NOMO-1 treated with dmso at 0.1 percent for 144 hours (cell line): ENCODE data around the gene WDR17.
"Not testable (repeated sequence)": the region's sequence is repeated elsewhere in the genome, so short reads cannot be mapped to it uniquely, and the experiment has no call there.

Experiments used
- DNase-seq: peaks from one replicate; lab custom pipeline; 2025; ENCODE audit not compliant: unreplicated experiment; lab: John Stamatoyannopoulos, UW

WDR17 gene

GRCh38 chr4:176189891-176190795, 124.5 kb downstream of the WDR17 start:
- DNase-seq, result no peak

DNA sequence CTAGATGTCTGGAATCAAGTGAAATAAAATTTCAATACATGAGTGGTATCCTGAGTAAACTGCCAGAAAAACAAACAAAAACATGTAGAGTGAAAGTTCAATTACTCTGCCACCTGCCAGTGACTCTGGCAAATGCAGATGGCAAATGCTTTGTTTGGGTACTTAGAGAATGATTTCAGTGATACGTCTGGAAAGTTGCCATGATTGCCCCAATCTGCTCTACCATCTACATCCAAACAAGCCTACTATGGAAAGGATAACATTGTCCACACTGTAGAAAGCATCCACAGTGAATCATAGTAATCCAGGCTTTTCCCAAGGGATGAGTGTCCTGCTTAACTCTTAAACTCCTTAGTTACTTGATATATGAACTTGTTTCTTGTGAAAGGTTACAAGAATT, 126.3 kb downstream of the WDR17 start:
- no peak for DNase-seq

GRCh38 chr4:176193126-176193525, 127.5 kb downstream of the WDR17 start:
- DNase-seq, result no peak

DNA sequence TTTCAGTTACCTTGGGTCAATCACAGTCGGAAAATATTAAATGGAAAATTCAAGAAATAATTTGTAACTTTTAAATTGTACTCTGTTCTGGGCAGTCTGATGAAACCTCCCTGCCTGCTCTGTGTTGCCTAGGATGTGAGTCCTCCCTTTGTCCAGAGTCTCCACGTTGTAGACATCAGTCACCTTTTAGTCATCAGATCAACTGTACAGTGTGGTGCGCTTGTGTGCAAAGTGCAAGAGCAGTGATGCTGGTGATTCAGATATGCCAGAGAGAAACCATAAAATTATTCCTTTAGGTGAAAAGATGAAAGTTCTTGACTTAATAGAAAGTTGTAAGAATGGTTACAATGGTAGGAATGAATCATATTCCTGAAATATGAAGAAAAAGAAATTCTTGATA, 128.3 kb downstream of the WDR17 start:
- DNase-seq, result no peak

DNA sequence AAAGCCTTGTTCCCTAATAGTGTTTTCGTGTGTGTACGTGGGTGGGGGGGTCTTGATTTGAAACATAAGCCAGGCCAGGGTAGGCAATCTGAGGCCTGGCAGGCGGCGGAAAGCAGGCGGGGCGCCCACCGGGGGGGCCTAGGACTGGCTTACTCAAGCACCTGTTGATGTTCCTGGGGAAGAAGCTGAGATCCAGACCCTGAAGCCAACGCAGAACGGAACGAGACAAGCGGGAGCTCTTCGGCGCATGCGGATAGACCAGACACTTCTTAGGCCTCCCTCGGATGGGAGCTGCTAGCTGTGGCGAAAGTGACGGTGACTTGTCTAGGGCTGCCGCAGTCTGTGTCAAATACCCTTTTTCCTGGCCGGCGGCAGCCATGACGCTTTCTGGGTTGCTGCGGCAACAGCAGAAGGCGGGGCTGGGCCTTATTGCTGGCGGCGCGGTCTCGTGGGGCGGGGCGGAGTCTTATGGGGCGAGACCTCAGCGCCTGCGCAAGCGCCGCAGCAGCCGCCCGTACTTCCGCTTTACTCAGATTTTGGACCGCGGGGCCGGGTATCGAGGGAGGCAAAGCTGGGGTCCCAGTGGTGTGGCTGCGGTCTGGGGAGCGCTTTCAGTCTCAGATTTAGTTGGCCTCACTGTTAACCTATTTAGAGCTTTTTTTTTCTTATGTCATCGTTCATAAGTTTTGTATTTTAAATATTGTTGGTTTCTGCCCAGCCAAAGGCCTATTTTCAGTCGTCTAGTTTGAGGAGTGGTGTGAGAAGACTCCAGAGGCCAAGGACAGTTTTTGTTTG, 129.7 kb downstream of the WDR17 start, which contains the start of gene SPATA4:
TSS of gene SPATA4 (minus strand) at position 402 of the 795 bp plus-strand sequence. CDS start at position 379, 23 bp downstream.
- peak; percentile 89 for DNase-seq

GRCh38 chr4:176198316-176198903, 132.8 kb downstream of the WDR17 start:
- DNase-seq, result no peak

DNA sequence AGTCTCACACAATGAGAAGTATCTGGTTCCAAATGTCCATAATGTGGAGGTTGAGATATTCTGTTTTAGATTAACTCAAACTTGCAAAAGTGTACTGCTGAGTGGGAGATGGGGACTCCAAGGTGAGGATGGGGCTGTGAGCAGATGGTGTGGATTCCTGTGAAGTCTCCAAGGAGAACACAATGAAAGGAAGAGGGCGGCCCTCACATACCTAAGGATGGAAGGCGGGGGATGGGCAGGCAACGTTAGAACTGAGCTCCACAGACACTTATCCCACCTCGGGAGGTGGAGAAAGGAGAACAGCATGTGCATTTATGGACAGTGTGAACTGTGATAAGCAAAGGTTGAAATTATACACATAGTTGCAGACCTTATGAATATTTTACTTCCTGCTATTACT, 139.7 kb downstream of the WDR17 start:
- no peak for DNase-seq

DNA sequence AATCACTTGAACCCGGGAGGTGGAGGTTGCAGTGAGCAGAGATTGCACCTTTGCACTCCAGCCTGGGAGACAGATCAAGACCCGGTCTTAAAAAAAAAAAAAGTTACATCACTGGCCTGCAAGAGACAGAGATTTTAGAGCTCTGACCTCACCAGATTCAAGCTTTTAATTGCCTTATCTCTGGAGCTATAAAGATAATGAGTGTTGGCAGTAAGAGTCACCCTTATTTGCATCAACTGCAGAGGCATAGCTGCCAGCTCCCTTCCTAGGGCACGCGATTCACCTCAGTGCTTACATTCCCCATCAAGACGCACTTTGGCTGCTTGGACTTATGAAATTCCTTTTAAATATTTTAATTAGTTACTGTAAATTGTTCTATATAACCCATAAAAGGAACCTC, 142.2 kb downstream of the WDR17 start:
- no peak for DNase-seq

DNA sequence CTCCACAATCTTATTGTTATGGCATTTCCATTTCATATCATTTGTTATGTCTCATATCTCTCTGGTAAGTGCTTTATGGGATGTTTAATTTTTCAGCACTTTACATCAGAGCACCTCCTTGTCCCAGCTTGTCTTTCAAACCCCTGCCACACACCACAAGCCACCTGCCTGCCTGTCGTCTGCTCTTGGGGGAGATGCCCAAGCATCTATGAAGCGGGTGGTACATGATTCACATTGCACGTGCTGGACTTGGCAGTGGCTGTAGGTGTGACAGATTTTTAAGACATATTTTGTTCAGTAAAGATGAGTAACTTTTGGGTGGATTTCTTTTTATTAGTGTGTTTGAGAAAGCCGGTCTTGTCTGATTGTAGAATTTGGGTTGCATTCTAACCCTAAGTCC, 143.9 kb downstream of the WDR17 start:
- DNase-seq, result no peak

DNA sequence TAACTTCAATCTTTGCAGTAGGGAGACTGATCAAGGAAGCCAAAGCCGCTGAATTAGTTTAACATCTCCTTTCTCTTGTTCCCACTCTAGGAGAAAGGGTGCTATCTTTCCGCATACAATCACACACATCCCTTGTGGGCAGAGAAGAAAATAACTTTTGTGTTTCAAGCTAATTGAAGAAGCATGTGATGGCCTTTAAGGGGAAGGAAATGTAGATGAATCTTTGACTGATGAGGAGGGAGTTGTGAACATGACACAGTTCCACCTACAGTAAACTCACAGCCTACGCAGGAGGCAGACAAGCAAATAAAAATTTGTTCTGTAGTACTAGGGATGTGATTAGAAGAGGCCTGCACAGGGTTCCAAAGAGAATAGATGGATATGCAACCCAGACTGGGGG, 144.5 kb downstream of the WDR17 start:
- DNase-seq, result no peak

- no peak for DNase-seq
Observed at GRCh38 chr4:176210579-176211296, 145.1 kb downstream of the WDR17 start.

DNA sequence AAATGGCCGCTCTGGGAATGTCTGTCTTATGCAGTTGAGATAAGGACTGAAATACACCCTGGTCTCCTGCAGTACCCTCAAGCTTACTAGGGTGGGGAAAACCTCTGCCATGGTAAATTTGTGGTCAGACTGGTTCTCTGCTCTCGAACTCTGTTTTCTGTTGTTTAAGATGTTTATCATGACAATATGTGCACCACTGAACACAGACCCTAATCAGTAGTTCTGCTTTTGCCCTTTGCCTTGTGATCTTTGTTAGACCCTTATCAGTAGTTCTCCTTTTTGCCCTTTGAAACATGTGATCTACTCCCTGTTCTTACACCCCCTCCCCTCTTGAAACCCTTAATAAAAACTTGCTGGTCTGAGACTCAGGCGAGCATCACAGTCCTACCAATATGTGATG, 146.7 kb downstream of the WDR17 start:
- not testable (repeated sequence) for DNase-seq

- no peak for DNase-seq
Observed at GRCh38 chr4:176217510-176217909, 151.9 kb downstream of the WDR17 start.

DNA sequence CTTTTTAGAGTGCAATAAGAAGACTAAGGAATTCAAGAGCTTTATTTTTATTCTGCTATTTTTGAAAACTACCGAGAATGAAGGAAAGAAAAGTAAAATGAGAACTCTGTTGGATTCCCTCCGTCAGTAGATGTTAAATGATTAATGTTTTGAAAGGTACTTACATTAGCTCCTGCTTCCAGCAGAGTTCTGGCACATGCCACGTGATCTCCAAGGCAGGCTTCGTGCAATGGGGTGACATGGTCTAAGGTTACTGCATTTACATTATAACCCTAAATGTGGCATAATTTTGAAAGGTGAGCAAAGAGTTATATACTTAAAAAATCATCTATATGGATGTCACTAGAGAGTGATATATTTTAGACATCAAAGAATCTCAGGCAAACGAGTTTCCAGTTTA, 156.5 kb downstream of the WDR17 start:
- DNase-seq, result no peak

DNA sequence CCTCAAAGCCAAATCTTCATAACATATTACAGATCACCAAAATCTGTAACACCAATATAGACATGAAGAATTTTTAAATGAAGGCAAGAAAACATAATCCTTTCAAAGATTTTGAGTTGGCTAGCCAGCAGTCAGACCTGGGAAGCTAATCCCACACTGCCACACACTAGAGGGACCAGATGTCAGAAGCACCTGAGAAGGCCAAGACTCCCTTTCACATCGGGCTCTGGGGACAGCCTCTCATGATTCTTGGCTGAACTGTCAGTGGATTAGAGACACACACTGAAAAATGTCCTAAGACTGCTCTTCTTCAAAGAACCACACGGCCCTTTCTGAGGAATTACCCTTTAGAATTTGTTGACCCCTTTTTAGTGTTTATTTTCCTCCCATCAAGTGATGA, 157.9 kb downstream of the WDR17 start:
- no peak for DNase-seq

DNA sequence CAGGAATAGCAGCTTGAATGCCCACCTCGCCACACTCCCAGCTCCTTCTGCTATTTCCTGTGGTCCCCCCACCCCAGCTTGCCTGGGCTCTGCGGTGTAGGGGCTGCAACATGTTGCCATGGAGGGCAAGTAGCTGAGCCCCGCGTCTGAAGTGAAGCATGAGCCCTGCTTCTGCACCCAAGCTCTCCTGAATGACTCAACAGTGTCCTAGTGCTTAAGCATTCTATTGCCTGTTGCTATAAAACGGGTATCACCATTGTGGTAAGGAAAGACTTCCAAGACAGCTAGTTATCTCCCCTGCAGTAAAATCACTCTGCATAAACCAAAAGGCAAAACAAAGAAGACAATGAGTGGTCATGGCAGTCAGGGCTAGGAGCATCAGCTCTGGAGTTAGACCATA, 161.1 kb downstream of the WDR17 start:
- no peak for DNase-seq

DNA sequence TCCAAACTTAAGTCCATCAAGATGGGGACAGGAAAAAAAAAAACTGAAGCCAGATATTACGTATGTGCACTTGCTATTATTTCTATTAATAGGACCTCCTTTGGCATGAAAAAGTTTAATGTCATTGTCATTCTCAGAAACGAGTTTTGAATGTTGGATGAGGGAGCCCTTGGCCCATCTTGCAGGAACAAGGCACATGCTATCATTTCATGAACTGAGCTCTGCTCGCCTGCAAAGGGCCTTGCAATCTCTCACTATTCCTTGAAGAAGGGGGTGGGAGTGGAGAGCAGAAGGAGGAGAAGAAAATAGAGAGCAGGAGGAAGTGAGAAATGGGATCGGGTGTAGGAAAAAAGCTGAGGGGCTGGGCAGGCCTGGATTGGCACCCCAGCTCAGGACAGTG, 164.0 kb downstream of the WDR17 start:
- no peak for DNase-seq
